IMR-90 (cell line): ENCODE measurements around the gene RIT1. TPM values are rescaled to one million over a fixed set of nuclear protein-coding genes. Genes with fewer than 3 reads are reported as not detected.
"Not testable (repeated sequence)": the region's sequence is repeated elsewhere in the genome, so short reads cannot be mapped to it uniquely, and the experiment has no call there.

Experiments used
- ATAC-seq: fragments of 200-7000 bp; cut with Tn5 transposase; 2 replicates; pipeline ENCODE4 v1.9.1; 2020; ENCODE audit warnings: low read depth, mild to moderate bottlenecking, moderate library complexity
- BruUV-seq: library from RNA; stranded (reverse); fragments of 400-500 nt; replicated peaks from 2 replicates; lab custom pipeline; 2021; lab: Mats Ljungman, UMichigan
- CTCF ChIA-PET: fragments of 300-600 bp; formaldehyde crosslinking; extraction: SDS; loops from one replicate; lab custom pipeline; 2021; ENCODE audit warnings: antibody characterized with exemption; lab: Yijun Ruan, JAX
- POLR2A ChIA-PET: fragments of 300-600 bp; sonication (Branson Sonifier 250); formaldehyde crosslinking; loops from one replicate; lab custom pipeline; 2022; ENCODE audit warnings: antibody characterized with exemption; ENCODE audit not compliant: unreplicated experiment; lab: Charles Lee
- DNase-seq: peaks from one replicate; pipeline ENCODE4 v3.0.0; 2013
- H2AFZ ChIP-seq: replicated peaks from 2 replicates; pipeline ENCODE3; 2013; ENCODE audit warnings: low read length, mild to moderate bottlenecking; ENCODE audit not compliant: poor library complexity
- H2AK5ac ChIP-seq: 2 replicates; pipeline ENCODE4 v1.6.1; 2013; ENCODE audit warnings: low read depth, low read length, inconsistent platforms
- H2AK9ac ChIP-seq: replicated peaks from 2 replicates; pipeline ENCODE3; 2013; ENCODE audit warnings: mild to moderate bottlenecking, low read depth, low read length, moderate library complexity; ENCODE audit not compliant: poor library complexity
- H2BK120ac ChIP-seq: 2 replicates; pipeline ENCODE4 v1.6.1; 2013; ENCODE audit warnings: low read depth, low read length, inconsistent platforms
- H2BK15ac ChIP-seq: 3 replicates; pipeline ENCODE4 v1.6.1; 2013; ENCODE audit warnings: low read depth, low read length, inconsistent platforms
- H2BK20ac ChIP-seq: 2 replicates; pipeline ENCODE4 v1.6.1; 2013; ENCODE audit warnings: low read depth, mild to moderate bottlenecking, inconsistent platforms, low read length, moderate library complexity
- H2BK5ac ChIP-seq: 2 replicates; pipeline ENCODE4 v1.6.1; 2013; ENCODE audit warnings: mild to moderate bottlenecking, low read depth, low read length, inconsistent platforms; ENCODE audit not compliant: poor library complexity, severe bottlenecking
- H3K14ac ChIP-seq: replicated peaks from 2 replicates; pipeline ENCODE4 v1.6.1; 2013; ENCODE audit warnings: low read depth, low read length, inconsistent platforms
- H3K18ac ChIP-seq: 2 replicates; pipeline ENCODE4 v1.6.1; 2013; ENCODE audit warnings: low read depth, low read length, control low read depth
- H3K23ac ChIP-seq: 2 replicates; pipeline ENCODE4 v1.6.1; 2013; ENCODE audit warnings: low read depth, low read length, inconsistent platforms
- H3K27ac ChIP-seq: 2 replicates; pipeline ENCODE4 v1.5.1; 2013; ENCODE audit warnings: mild to moderate bottlenecking, control low read depth, low read length; ENCODE audit not compliant: insufficient read depth
- H3K27me3 ChIP-seq: 2 replicates; pipeline ENCODE4 v1.6.1; 2013; ENCODE audit warnings: low read length; ENCODE audit not compliant: control insufficient read depth, insufficient read depth
- H3K36me3 ChIP-seq: 2 replicates; pipeline ENCODE4 v1.6.1; 2013; ENCODE audit warnings: low read length, mixed read lengths; ENCODE audit not compliant: control insufficient read depth, insufficient read depth
- H3K4ac ChIP-seq: 2 replicates; pipeline ENCODE4 v1.6.1; 2013; ENCODE audit warnings: low read depth, low read length, inconsistent platforms
- H3K4me1 ChIP-seq: 2 replicates; pipeline ENCODE4 v1.6.1; 2013; ENCODE audit warnings: low read length, mixed read lengths; ENCODE audit not compliant: control insufficient read depth, insufficient read depth
- H3K4me2 ChIP-seq: 2 replicates; pipeline ENCODE4 v1.6.1; 2013; ENCODE audit warnings: low read depth, mild to moderate bottlenecking, control low read depth, low read length, moderate library complexity
- H3K4me3 ChIP-seq: 2 replicates; pipeline ENCODE4 v1.5.1; 2013; ENCODE audit warnings: low read depth, mild to moderate bottlenecking, control low read depth, low read length, moderate library complexity; ENCODE audit not compliant: insufficient read depth
- H3K56ac ChIP-seq: 2 replicates; pipeline ENCODE4 v1.6.1; 2013; ENCODE audit warnings: low read length, inconsistent platforms; ENCODE audit not compliant: insufficient read depth; ENCODE audit errors: extremely low read depth
- H3K79me1 ChIP-seq, 2 experiments: 2 replicates each; pipeline ENCODE4 v1.6.1; 2013; ENCODE audit warnings: low read length in 2 of 2, inconsistent platforms in 1 of 2, low read depth in 1 of 2
- H3K9ac ChIP-seq: 2 replicates; pipeline ENCODE4 v1.6.1; 2013; ENCODE audit warnings: low read depth, low read length, control low read depth
- H3K9me1 ChIP-seq: 2 replicates; pipeline ENCODE4 v1.6.1; 2013; ENCODE audit warnings: low read length, inconsistent platforms; ENCODE audit not compliant: insufficient read depth
- H3K9me3 ChIP-seq: 2 replicates; pipeline ENCODE4 v1.6.1; 2013; ENCODE audit warnings: low read length; ENCODE audit not compliant: control insufficient read depth, insufficient read depth
- H4K20me1 ChIP-seq: 2 replicates; pipeline ENCODE4 v1.6.1; 2013; ENCODE audit warnings: low read length, inconsistent platforms; ENCODE audit not compliant: insufficient read depth
- H4K5ac ChIP-seq: 2 replicates; pipeline ENCODE4 v1.6.1; 2013; ENCODE audit warnings: mild to moderate bottlenecking, low read depth, low read length, control low read depth
- H4K8ac ChIP-seq, 2 experiments: 2 replicates each; pipeline ENCODE4 v1.6.1; 2013; ENCODE audit warnings: low read depth in 2 of 2, low read length in 2 of 2, control low read depth in 1 of 2, inconsistent platforms in 1 of 2
- H4K91ac ChIP-seq: 2 replicates; pipeline ENCODE4 v1.6.1; 2013; ENCODE audit warnings: low read depth, low read length, inconsistent platforms; ENCODE audit not compliant: insufficient read depth
- WGBS, 2 experiments: methylation state at CpG; one replicate each; pipeline versions ENCODE4 v1.1.5 to v1.1.7; 2013; ENCODE audit warnings: missing lambda C conversion rate in 2 of 2; ENCODE audit not compliant: insufficient read length in 1 of 2; ENCODE audit errors: extremely low coverage in 2 of 2; 5-methylcytosine and 5-hydroxymethylcytosine counted together
- dilution Hi-C: fragments of 300-500 bp; cut with HindIII; formaldehyde crosslinking; loops from one replicate; pipeline ENCODE4 v1.14.3; 2018; ENCODE audit warnings: low sequenced_read_pairs; ENCODE audit not compliant: unreplicated experiment
- in situ Hi-C: fragments of 300-500 bp; cut with MboI; formaldehyde crosslinking; loops from 3 replicates; pipeline ENCODE4 v1.14.3; 2019; ENCODE audit warnings: low sequenced_read_pairs, inconsistent platforms, mixed read lengths
- intact Hi-C: fragments of 100-400 bp; cut with micrococcal nuclease; formaldehyde crosslinking; loops from 2 replicates; pipeline ENCODE4 v1.10.0; 2022
- polyA plus RNA-seq, 3 experiments: library from polyadenylated mRNA; depleted of rRNA; stranded (reverse); fragments of >200 nt; gene quantifications; 2 replicates each; pipeline ENCODE4 v1.2.3, GENCODE V29; 2012; ENCODE audit warnings: low replicate concordance in 1 of 3
- total RNA-seq: library from RNA; depleted of rRNA; stranded (reverse); fragments of >200 nt; gene quantifications from 2 replicates; pipeline ENCODE4 v1.2.3, GENCODE V29; 2012

The RIT1 gene
- total and polyA plus RNA-seq, 2 of the 4 experiments (the other 2 are of a cell fraction): 29.6 to 46.8 TPM

DNA sequence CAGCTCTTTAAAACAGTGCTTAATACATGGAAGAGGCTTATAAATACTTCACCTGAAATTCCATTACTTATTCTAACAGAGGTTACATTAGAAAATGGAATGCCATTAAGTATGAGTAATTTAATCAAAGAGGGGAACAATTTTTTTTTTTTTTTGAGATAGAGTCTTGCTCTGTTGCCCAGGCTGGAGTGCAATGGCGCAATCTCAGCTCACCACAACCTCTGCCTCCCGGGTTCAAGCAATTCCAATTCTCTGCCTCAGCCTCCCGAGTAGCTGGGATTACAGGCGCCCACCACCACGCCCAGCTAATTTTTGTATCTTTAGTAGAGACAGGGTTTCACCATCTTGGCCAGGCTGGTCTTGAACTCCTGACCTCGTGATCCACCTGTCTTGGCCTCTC lies 15.5 kb downstream of the RIT1 start:
- CTCF ChIA-PET: interaction anchor here (1.1 to 2.2 kb wide), 2 partner anchors 8 to 20 kb away, joined by 7 to 8 read pairs; no protein-coding TSS in a partner anchor
- H3K9ac ChIP-seq, H3K14ac ChIP-seq, H3K56ac ChIP-seq, H3K4me3 ChIP-seq, H4K8ac ChIP-seq, H4K20me1 ChIP-seq, H3K9me3 ChIP-seq, H4K91ac ChIP-seq, H3K4ac ChIP-seq, H3K27ac ChIP-seq, H2AK5ac ChIP-seq, H3K23ac ChIP-seq, H2BK20ac ChIP-seq, DNase-seq, in situ Hi-C loops, H2BK15ac ChIP-seq, ATAC-seq, H3K4me2 ChIP-seq, H3K18ac ChIP-seq, H3K27me3 ChIP-seq, intact Hi-C loops, H2BK5ac ChIP-seq, dilution Hi-C loops, H3K9me1 ChIP-seq, H2AK9ac ChIP-seq, BruUV-seq, H4K5ac ChIP-seq, H2AFZ ChIP-seq, H2BK120ac ChIP-seq: not testable (repeated sequence)
- 100% methylated on average over 2 of the region's 6 CpGs; no CpG with 5 or more reads in 1 of the 2 experiments for WGBS, 2 experiments
- H3K36me3 ChIP-seq: peaks cover 29% of the 10 kb centered on the region
- POLR2A ChIA-PET: interaction anchor here (0.6 kb wide), 1 partner anchor 59 kb away, joined by 3 read pairs; no protein-coding TSS in a partner anchor
- peaks cover 14% of the 10 kb centered on the region for H3K4me1 ChIP-seq
- H3K79me1 ChIP-seq: peaks cover 4 to 30% of the 10 kb centered on the region in 2 experiments
